Measurements from ENCODE around the gene ACO1.

DNA sequence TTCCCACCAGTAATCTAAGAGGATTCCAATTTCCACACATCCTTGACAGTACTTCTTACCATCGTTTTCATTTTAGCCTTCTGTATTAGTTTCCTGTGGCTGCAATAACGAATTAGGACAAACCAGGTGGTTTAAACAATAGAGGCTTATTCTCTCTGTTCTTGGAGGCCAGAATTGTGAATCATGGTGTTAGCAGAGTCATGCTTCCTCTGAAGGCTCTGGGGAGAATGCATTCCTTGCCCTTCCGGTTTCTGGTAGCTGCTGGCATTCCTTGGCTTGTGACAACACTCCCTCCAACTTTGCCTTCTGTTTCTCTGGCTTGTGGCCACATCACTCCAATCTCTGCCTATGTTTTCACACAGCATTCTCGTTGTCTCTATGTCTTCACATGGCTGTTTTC is 118.0 kb downstream of the ACO1 start:
- TF ChIP-seq, protein P1, sequence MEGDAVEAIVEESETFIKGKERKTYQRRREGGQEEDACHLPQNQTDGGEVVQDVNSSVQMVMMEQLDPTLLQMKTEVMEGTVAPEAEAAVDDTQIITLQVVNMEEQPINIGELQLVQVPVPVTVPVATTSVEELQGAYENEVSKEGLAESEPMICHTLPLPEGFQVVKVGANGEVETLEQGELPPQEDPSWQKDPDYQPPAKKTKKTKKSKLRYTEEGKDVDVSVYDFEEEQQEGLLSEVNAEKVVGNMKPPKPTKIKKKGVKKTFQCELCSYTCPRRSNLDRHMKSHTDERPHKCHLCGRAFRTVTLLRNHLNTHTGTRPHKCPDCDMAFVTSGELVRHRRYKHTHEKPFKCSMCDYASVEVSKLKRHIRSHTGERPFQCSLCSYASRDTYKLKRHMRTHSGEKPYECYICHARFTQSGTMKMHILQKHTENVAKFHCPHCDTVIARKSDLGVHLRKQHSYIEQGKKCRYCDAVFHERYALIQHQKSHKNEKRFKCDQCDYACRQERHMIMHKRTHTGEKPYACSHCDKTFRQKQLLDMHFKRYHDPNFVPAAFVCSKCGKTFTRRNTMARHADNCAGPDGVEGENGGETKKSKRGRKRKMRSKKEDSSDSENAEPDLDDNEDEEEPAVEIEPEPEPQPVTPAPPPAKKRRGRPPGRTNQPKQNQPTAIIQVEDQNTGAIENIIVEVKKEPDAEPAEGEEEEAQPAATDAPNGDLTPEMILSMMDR (IDR thresholded peaks at IDR 0.05) = no peak
- TF ChIP-seq EZH2phosphoT487 (IDR thresholded peaks at IDR 0.05) = no peak
- TF ChIP-seq EZH2 (IDR thresholded peaks at IDR 0.05) = no peak
